SKM-1 (cell line): ENCODE data around the gene KCNK2.

Experiments used
- DNase-seq: peaks from one replicate; lab custom pipeline; 2025; ENCODE audit not compliant: unreplicated experiment; lab: John Stamatoyannopoulos, UW

The KCNK2 gene

GRCh38 chr1:215250913-215251312 lies 168.4 kb downstream of the KCNK2 start:
- no peak for DNase-seq

GRCh38 chr1:215251428-215251827 lies 168.9 kb downstream of the KCNK2 start:
- no peak for DNase-seq

- DNase-seq = no peak
Observed at GRCh38 chr1:215252164-215252563, 169.6 kb downstream of the KCNK2 start.

- no peak for DNase-seq
Observed at GRCh38 chr1:215256936-215257679, 174.6 kb downstream of the KCNK2 start.

- no peak for DNase-seq
Observed at GRCh38 chr1:215260711-215261110, 178.2 kb downstream of the KCNK2 start.

GRCh38 chr1:215262106-215262505 lies 179.6 kb downstream of the KCNK2 start:
- no peak for DNase-seq

- DNase-seq = no peak
Observed at GRCh38 chr1:215263636-215264035, 181.1 kb downstream of the KCNK2 start.

- DNase-seq = no peak
Observed at GRCh38 chr1:215264649-215265048, 182.1 kb downstream of the KCNK2 start.

GRCh38 chr1:215267495-215267894 lies 185.0 kb downstream of the KCNK2 start:
- DNase-seq = no peak

- DNase-seq = no peak
Observed at GRCh38 chr1:215269955-215270354, 187.4 kb downstream of the KCNK2 start.

GRCh38 chr1:215273838-215274516 lies 191.4 kb downstream of the KCNK2 start:
- DNase-seq = no peak

- no peak for DNase-seq
Observed at GRCh38 chr1:215276582-215276981, 194.0 kb downstream of the KCNK2 start.

- DNase-seq = no peak
Observed at GRCh38 chr1:215277532-215277931, 195.0 kb downstream of the KCNK2 start.

GRCh38 chr1:215279682-215280081 lies 197.1 kb downstream of the KCNK2 start:
- no peak for DNase-seq

GRCh38 chr1:215282557-215282956 lies 200.0 kb downstream of the KCNK2 start:
- no peak for DNase-seq

- DNase-seq = no peak
Observed at GRCh38 chr1:215285013-215285800, 202.7 kb downstream of the KCNK2 start.
